GM19452 (cell line): ENCODE measurements around the gene COL23A1.

Source experiments
- ATAC-seq: cut with Tn5 transposase; IDR thresholded peaks from one replicate; pipeline ENCODE4 v1.9.1; 2021; ENCODE audit not compliant: unreplicated experiment

COL23A1 gene

GRCh38 chr5:178478370-178478769, 111.8 kb downstream of the COL23A1 start:
- no peak for ATAC-seq

GRCh38 chr5:178477802-178478201, 112.4 kb downstream of the COL23A1 start:
- ATAC-seq = no peak

GRCh38 chr5:178476972-178477754, 113.0 kb downstream of the COL23A1 start:
- no peak for ATAC-seq

- no peak for ATAC-seq
Observed at GRCh38 chr5:178476531-178476930, 113.7 kb downstream of the COL23A1 start.

GRCh38 chr5:178475422-178475821, 114.8 kb downstream of the COL23A1 start:
- no peak for ATAC-seq

- no peak for ATAC-seq
Observed at GRCh38 chr5:178474562-178475184, 115.5 kb downstream of the COL23A1 start.

GRCh38 chr5:178473854-178474253, 116.3 kb downstream of the COL23A1 start:
- ATAC-seq = no peak

- no peak for ATAC-seq
Observed at GRCh38 chr5:178472138-178472537, 118.1 kb downstream of the COL23A1 start.

DNA sequence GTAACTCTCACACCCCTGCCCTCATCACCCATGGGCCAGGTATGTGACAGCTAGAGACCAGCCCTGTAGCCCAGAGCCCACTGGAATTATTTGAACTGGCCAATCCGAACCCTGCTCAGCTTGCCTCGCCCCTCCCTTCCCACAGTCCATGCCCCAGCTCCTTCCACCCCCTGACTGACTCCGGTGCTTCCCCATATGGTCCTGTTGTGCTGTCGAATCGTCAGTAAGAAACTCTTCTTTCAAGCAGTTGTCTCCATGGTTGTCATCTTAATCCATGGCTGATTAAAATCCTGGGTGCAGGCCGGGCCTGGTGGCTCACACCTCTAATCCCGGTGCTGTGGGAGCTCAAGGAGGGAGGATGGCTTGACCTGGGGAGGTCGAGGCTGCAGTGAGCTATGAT, 118.5 kb downstream of the COL23A1 start:
- ATAC-seq = no peak

- ATAC-seq = no peak
Observed at GRCh38 chr5:178470760-178471025, 119.5 kb downstream of the COL23A1 start.

- no peak for ATAC-seq
Observed at GRCh38 chr5:178469975-178470759, 120.0 kb downstream of the COL23A1 start.

DNA sequence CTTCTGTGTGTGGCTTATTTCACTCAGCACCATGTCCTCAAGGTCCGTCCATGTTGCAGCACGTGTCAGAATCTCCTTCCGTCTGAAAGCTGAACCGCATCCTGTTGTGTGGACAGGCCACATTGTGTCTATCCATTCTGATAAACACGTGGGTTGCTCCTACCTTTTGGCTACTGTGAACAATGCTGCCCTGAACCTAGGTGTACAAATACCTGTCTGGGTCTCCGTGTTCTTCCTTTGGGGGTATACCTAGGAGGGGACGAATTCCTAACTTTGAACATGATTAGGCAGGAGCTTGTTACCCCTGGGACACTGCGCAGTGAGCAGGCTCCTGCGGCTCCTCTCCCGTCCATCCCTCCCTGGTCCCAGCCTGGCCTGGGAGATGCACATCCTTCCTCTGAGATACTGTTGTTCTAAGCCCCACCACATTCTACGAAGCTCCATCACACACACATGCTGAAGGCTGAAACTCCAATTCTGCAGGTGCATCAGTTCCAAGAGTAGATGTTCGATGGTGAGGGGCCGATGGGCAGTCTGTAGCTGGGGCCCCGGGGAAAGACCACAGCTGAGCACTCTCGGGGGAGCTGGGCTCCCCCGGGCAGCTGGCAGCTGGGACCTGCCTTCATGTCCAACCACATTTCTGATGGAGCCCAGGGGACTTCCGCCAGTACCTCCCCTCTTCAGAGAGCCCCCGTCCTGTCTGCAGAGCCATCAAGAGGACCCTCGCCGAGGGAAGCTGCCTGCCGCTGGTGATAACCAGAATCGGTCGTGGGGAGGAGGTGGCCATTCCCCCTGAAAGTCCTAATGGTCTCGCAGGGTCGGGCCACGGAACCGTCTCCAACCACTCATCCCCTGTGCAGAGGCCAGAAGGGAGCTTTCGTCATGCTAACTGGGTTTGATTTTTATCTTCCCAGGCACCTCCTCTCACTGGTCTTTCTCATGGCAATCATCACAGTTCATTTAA, 120.9 kb downstream of the COL23A1 start:
- no peak for ATAC-seq

GRCh38 chr5:178468196-178468685, 122.0 kb downstream of the COL23A1 start:
- no peak for ATAC-seq

DNA sequence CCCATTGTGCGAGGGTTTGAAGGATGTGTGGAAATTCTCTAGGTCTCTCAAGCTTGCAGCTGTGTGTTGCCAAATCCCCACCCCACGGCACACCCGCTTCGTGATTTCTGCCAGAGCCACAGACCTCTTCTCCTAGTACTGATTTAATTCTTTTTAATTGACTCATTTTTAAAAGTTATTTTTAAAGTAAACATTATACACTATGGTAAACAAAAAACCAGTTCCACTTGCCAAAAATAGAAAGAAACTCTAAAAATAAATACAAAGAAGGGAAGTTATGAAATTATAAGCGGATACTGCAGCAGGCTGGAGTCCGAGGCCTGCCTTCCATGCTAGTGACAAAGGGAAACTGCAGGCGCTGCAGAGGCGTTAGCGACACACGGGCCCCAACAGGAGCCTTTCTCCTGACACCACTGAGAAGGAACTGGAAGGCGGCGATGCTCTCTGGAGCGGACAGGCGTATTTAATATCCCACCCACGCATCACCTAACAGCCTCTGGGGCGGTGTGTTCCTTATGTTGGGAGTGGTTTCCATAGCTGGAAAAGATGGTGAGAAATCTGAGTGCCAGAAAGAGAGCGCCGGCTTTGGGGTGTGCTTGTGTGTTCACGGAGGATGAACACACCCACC, 122.5 kb downstream of the COL23A1 start:
- ATAC-seq = no peak

- ATAC-seq = no peak
Observed at GRCh38 chr5:178467205-178467567, 123.0 kb downstream of the COL23A1 start.

- ATAC-seq = no peak
Observed at GRCh38 chr5:178466342-178466741, 123.9 kb downstream of the COL23A1 start.

- ATAC-seq = no peak
Observed at GRCh38 chr5:178465861-178466288, 124.3 kb downstream of the COL23A1 start.

- ATAC-seq = no peak
Observed at GRCh38 chr5:178465228-178465860, 124.8 kb downstream of the COL23A1 start.

DNA sequence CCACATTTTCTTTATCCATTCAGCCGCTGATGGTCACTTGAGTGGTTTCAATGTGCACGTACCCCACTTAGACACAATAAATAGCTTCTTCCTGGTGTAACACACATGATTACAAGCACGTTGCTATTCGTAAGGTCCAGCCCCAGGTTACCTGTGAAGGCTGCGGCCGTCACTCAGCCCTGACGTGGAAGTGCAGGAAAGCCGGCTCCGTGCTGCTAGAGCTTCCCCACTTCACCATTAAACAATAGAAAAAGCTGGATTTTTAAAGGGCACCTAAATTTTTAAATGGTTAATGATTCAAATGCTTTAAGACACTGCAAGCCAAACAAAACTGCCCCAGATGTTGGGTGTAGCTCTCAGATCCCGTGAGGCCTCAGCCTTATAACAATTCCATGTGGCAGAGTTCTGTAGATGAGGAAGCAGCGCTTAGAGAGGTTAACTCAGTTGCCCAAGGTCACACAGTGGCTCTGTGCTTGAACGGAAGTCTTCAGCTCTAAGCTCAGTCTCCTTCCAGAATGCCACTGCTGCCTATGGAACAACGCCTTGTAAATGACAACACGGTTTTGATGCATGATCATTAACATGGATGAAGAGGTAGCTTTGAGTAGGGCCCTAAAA, 125.7 kb downstream of the COL23A1 start:
- no peak for ATAC-seq
